ENCODE results near the gene SSPN.

SSPN gene

GRCh38 chr12:26162905-26163304 lies 32.5 kb upstream of the SSPN start:
- Histone ChIP-seq H3K27ac (no peak overlapping the region), H3K9me3 (ENCODE audit: severe bottlenecking) (no peaks in the 10 kb centered on the region), H3K4me3 (ENCODE audit: low read depth, low read length) (no peak overlapping the region), H3K27me3 (ENCODE audit: insufficient read depth, low read depth, severe bottlenecking) (no peaks in the 10 kb centered on the region), H3K36me3 (no peaks in the 10 kb centered on the region)
- DNase-seq: no peak
- TF ChIP-seq CTCF (IDR thresholded peaks at IDR 0.05; ENCODE audit: low read depth, low read length): no peak

- H3K27me3 ChIP-seq (ENCODE audit: insufficient read depth, low read depth, severe bottlenecking): no peaks in the 10 kb centered on the region
- no peak for DNase-seq
- H3K4me3 ChIP-seq (ENCODE audit: low read depth, low read length): no peak overlapping the region
- H3K9me3 ChIP-seq (ENCODE audit: severe bottlenecking): no peaks in the 10 kb centered on the region
- no peak for TF ChIP-seq CTCF (IDR thresholded peaks at IDR 0.05; ENCODE audit: low read depth, low read length)
- no peak overlapping the region for H3K27ac ChIP-seq
- no peaks in the 10 kb centered on the region for H3K36me3 ChIP-seq
These were observed 31.3 kb upstream of the SSPN start for GRCh38 chr12:26164118-26164517.

- Histone ChIP-seq H3K27me3 (ENCODE audit: insufficient read depth, low read depth, severe bottlenecking) (no peaks in the 10 kb centered on the region), H3K36me3 (no peaks in the 10 kb centered on the region), H3K9me3 (ENCODE audit: severe bottlenecking) (no peaks in the 10 kb centered on the region), H3K27ac (no peak overlapping the region), H3K4me3 (ENCODE audit: low read depth, low read length) (no peak overlapping the region)
- no peak for TF ChIP-seq CTCF (IDR thresholded peaks at IDR 0.05; ENCODE audit: low read depth, low read length)
- DNase-seq: no peak
These were observed 23.4 kb upstream of the SSPN start for GRCh38 chr12:26172013-26172412.

GRCh38 chr12:26172539-26172938 lies 22.8 kb upstream of the SSPN start:
- H3K4me3 ChIP-seq (ENCODE audit: low read depth, low read length): no peak overlapping the region
- DNase-seq: no peak
- TF ChIP-seq CTCF (IDR thresholded peaks at IDR 0.05; ENCODE audit: low read depth, low read length): no peak
- H3K36me3 ChIP-seq: no peaks in the 10 kb centered on the region
- H3K27me3 ChIP-seq (ENCODE audit: insufficient read depth, low read depth, severe bottlenecking): no peaks in the 10 kb centered on the region
- H3K27ac ChIP-seq: no peak overlapping the region
- H3K9me3 ChIP-seq (ENCODE audit: severe bottlenecking): no peaks in the 10 kb centered on the region

GRCh38 chr12:26172946-26173552 lies 22.3 kb upstream of the SSPN start:
- Histone ChIP-seq H3K27ac (no peak overlapping the region), H3K9me3 (ENCODE audit: severe bottlenecking) (no peaks in the 10 kb centered on the region), H3K4me3 (ENCODE audit: low read depth, low read length) (no peak overlapping the region), H3K36me3 (no peaks in the 10 kb centered on the region), H3K27me3 (ENCODE audit: insufficient read depth, low read depth, severe bottlenecking) (no peaks in the 10 kb centered on the region)
- TF ChIP-seq CTCF (IDR thresholded peaks at IDR 0.05; ENCODE audit: low read depth, low read length): no peak
- no peak for DNase-seq

GRCh38 chr12:26176725-26177124 lies 18.6 kb upstream of the SSPN start:
- Histone ChIP-seq H3K27ac (no peak overlapping the region), H3K4me3 (ENCODE audit: low read depth, low read length) (no peak overlapping the region), H3K27me3 (ENCODE audit: insufficient read depth, low read depth, severe bottlenecking) (peaks cover 2% of the 10 kb centered on the region), H3K36me3 (no peaks in the 10 kb centered on the region), H3K9me3 (ENCODE audit: severe bottlenecking) (no peaks in the 10 kb centered on the region)
- TF ChIP-seq CTCF (IDR thresholded peaks at IDR 0.05; ENCODE audit: low read depth, low read length): no peak
- DNase-seq: no peak

Data from WERI-Rb-1 (cell line).